T-helper 17 cell (primary cell): ENCODE measurements around the gene PSD2. TPM values are rescaled to one million over a fixed set of nuclear protein-coding genes. Genes with fewer than 3 reads are reported as not detected.

Experiments used
- ATAC-seq: fragments of 150-1000 bp; cut with Tn5 transposase; 2 replicates; pipeline ENCODE4 v1.10.0; 2021; ENCODE audit warnings: mild to moderate bottlenecking, moderate library complexity
- DNase-seq, 3 donors: peaks; one replicate each; pipeline versions ENCODE4 v3.0.0 to v3.0.0-alpha.2; 2020 to 2021
- H3K9me3 ChIP-seq: one replicate; pipeline ENCODE4 v1.7.0; 2013; ENCODE audit warnings: low read length, mild to moderate bottlenecking; ENCODE audit not compliant: control insufficient read depth, poor library complexity, severe bottlenecking
- H3K27ac Mint-ChIP-seq: one replicate; pipeline ENCODE4 v1.8.0; 2022; ENCODE audit warnings: mild to moderate bottlenecking, moderate library complexity, mixed read lengths
- H3K27me3 Mint-ChIP-seq: one replicate; pipeline ENCODE4 v1.8.0; 2022; ENCODE audit warnings: mixed read lengths
- H3K36me3 Mint-ChIP-seq: one replicate; pipeline ENCODE4 v1.8.0; 2022; ENCODE audit warnings: low read depth, mixed read lengths
- H3K4me1 Mint-ChIP-seq: one replicate; pipeline ENCODE4 v1.8.0; 2022; ENCODE audit warnings: mild to moderate bottlenecking, mixed read lengths
- H3K4me3 Mint-ChIP-seq: one replicate; pipeline ENCODE4 v1.8.0; 2022; ENCODE audit warnings: mild to moderate bottlenecking, moderate library complexity, mixed read lengths
- total RNA-seq, 4 donors: library from RNA in 2 of 4; stranded (reverse) in 2 of 4; gene quantifications; one replicate each; pipeline ENCODE4 v1.2.3 and lab custom pipeline; 2022 to 2026

The PSD2 gene
- total RNA-seq, 2 donors from 2014 or later, result 0.07 TPM; not detected in 1

DNA sequence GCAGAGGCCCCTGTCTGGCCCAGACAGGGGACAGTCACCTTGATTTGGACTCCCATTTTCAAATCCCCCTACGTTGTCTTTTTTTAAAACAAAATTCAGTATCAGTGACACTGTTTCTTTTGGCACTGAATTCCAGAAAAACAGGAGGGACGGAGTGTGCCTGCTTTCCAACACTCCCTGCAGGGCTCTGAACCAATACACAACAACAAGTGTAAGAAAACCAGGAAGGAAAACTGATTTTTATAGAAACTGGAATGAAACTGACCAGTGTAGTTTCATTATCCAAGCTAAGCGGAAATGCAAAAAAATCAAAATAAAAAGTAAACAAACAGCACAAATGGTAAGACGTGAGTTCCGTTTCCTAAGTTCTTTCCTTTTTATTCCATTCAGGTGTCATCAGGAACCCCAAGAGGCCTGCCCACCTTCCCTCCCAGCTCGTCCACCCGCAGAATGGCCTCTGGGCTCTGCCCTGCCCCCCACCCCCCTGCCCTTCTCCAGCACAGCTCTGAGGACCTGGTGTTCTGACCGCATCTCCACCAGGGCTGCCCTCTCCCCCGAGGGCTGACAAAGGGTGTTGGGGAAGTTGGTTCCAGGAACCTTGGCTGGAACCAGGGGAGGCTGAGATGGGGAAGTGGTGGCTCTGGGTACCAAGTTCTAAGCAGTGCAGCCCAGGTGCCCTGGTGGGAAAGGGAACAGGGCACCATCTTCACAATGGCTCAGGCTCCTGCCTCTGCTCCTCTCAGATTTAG is 73.6 kb downstream of the PSD2 start:
- H3K4me3 Mint-ChIP-seq, result no peak overlapping the region
- no peak for ATAC-seq
- peaks cover 2% of the 10 kb centered on the region for H3K4me1 Mint-ChIP-seq
- H3K36me3 Mint-ChIP-seq, result peaks cover 5% of the 10 kb centered on the region
- DNase-seq, result no peak
- H3K27ac Mint-ChIP-seq, result no peak overlapping the region
- no peaks in the 10 kb centered on the region for H3K9me3 ChIP-seq
- H3K27me3 Mint-ChIP-seq, result peaks cover 67% of the 10 kb centered on the region

DNA sequence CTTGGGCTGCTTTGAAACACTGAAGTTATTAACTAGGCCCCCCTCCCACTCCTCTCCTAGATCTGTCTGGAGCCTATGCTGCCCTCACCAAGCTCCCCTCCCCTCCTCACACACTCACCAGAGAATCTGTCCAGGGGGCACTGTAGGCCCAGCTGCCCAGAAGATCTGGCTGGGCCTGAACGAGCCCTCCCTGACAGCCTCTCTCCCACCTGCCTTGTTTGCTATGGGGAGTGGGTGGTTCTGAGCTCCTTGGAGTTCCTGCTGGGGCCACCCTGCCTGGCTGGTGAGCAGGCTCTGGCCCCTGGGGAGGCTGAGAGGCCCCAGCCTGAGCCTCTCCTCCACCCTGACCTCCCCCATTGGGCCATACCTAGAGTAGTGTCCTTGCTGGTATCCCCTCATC is 75.1 kb downstream of the PSD2 start:
- Mint-ChIP-seq H3K27ac (no peak overlapping the region), H3K36me3 (peaks cover 5% of the 10 kb centered on the region), H3K4me3 (no peak overlapping the region)

DNA sequence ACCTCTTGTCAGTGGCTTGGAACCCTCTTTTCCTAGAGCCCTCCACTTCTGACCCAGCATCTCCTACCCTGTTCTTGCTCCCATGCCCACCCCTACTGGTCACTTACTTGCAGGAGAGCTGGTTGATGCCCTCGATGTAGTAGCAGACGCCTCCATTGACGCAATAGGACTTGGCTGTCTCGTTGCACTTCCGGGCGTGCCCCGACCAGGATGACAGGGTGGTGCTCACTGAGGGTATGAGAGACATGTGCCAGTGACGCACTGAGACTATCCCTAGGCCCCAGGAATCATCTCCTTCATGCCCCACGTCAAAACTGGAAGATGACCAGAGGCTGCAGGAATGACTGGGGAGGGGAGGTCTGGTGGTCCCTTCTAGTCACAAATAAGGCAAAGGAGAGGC is 76.0 kb downstream of the PSD2 start:
- peaks cover 4% of the 10 kb centered on the region for H3K36me3 Mint-ChIP-seq
- DNase-seq, result no peak
- H3K27me3 Mint-ChIP-seq, result peaks cover 59% of the 10 kb centered on the region
- H3K27ac Mint-ChIP-seq, result no peak overlapping the region
- no peak for ATAC-seq
- no peaks in the 10 kb centered on the region for H3K9me3 ChIP-seq
- H3K4me3 Mint-ChIP-seq, result no peak overlapping the region
- peaks cover 3% of the 10 kb centered on the region for H3K4me1 Mint-ChIP-seq

More for the DNA sequence above, 75.1 kb downstream of the PSD2 start:
- H3K4me1 Mint-ChIP-seq, result peaks cover 2% of the 10 kb centered on the region
- ATAC-seq (no peak), DNase-seq (no peak)
- H3K9me3 ChIP-seq, result no peaks in the 10 kb centered on the region
- peaks cover 67% of the 10 kb centered on the region for H3K27me3 Mint-ChIP-seq

DNA sequence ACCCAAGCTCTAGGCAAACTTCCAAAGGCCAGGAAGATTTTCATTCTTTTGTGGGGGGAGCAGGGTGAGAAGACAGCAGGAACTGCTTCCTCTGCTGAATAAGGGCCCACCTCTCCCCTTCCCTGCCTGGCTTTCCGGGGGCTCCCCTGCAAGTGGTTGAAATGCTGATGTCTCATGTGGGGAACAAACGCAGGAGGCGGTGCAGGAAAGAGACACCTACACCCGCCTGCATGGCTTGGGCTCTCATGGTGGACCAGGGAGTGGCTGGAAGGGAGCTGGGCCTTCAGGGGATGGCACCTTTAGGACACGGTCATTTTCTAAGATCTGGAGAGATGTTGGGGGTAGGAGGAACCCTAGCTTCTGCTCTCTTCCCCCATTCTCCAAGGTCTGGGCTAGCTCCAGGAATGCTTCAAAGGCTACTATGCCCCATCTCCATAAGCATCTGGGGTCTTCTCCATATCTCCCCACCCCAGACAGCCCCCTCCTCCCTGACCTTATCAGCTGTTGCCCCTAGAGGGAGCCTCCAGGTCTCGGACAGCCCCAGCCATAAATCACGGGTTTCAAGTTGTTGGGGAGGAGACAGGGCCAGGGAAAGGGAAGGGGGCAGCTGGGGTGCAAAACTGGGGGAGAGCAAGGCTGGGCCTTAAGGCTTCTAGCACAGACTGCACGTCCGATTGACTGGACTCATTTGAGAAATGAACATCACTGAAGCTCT is 76.6 kb downstream of the PSD2 start:
- no peak for ATAC-seq
- H3K27me3 Mint-ChIP-seq, result peaks cover 53% of the 10 kb centered on the region

GRCh38 chr5:139872851-139873794 is 77.5 kb downstream of the PSD2 start:
- no peak overlapping the region for H3K27ac Mint-ChIP-seq
- no peaks in the 10 kb centered on the region for H3K9me3 ChIP-seq
- H3K4me3 Mint-ChIP-seq, result no peak overlapping the region
- no peak for ATAC-seq
- peaks cover 5% of the 10 kb centered on the region for H3K4me1 Mint-ChIP-seq
- peaks cover 47% of the 10 kb centered on the region for H3K27me3 Mint-ChIP-seq
- DNase-seq, result no peak
- H3K36me3 Mint-ChIP-seq, result peaks cover 2% of the 10 kb centered on the region

More for the DNA sequence above, 76.6 kb downstream of the PSD2 start:
- Mint-ChIP-seq H3K36me3 (peaks cover 2% of the 10 kb centered on the region), H3K4me1 (peaks cover 5% of the 10 kb centered on the region), H3K4me3 (no peak overlapping the region), H3K27ac (no peak overlapping the region)
- DNase-seq, result no peak
- no peaks in the 10 kb centered on the region for H3K9me3 ChIP-seq

GRCh38 chr5:139875957-139876356 is 80.3 kb downstream of the PSD2 start:
- Mint-ChIP-seq H3K27me3 (peaks cover 52% of the 10 kb centered on the region), H3K36me3 (peaks cover 3% of the 10 kb centered on the region)
- ATAC-seq, result no peak

GRCh38 chr5:139877129-139877597 is 81.6 kb downstream of the PSD2 start:
- peaks cover 46% of the 10 kb centered on the region for H3K27me3 Mint-ChIP-seq
- H3K9me3 ChIP-seq, result no peaks in the 10 kb centered on the region
- H3K36me3 Mint-ChIP-seq, result peaks cover 3% of the 10 kb centered on the region
- ATAC-seq (no peak), DNase-seq (no peak)
- H3K4me1 Mint-ChIP-seq, result peaks cover 2% of the 10 kb centered on the region
- H3K4me3 Mint-ChIP-seq, result no peak overlapping the region
- H3K27ac Mint-ChIP-seq, result no peak overlapping the region

More at GRCh38 chr5:139875957-139876356, 80.3 kb downstream of the PSD2 start:
- H3K9me3 ChIP-seq, result no peaks in the 10 kb centered on the region
- Mint-ChIP-seq H3K27ac (no peak overlapping the region), H3K4me3 (no peak overlapping the region), H3K4me1 (peaks cover 5% of the 10 kb centered on the region)
- DNase-seq, result no peak

GRCh38 chr5:139878093-139878492 is 82.5 kb downstream of the PSD2 start:
- peaks cover 2% of the 10 kb centered on the region for H3K4me1 Mint-ChIP-seq
- ATAC-seq (no peak), DNase-seq (no peak)
- H3K4me3 Mint-ChIP-seq, result no peak overlapping the region
- H3K9me3 ChIP-seq, result no peaks in the 10 kb centered on the region
- peaks cover 3% of the 10 kb centered on the region for H3K36me3 Mint-ChIP-seq
- no peak overlapping the region for H3K27ac Mint-ChIP-seq
- H3K27me3 Mint-ChIP-seq, result peaks cover 44% of the 10 kb centered on the region

- no peak for DNase-seq
- no peak overlapping the region for H3K4me3 Mint-ChIP-seq
- H3K4me1 Mint-ChIP-seq, result peaks cover 5% of the 10 kb centered on the region
- H3K36me3 Mint-ChIP-seq, result peaks cover 9% of the 10 kb centered on the region
- H3K27ac Mint-ChIP-seq, result no peak overlapping the region
- ATAC-seq, result no peak
- peaks cover 45% of the 10 kb centered on the region for H3K27me3 Mint-ChIP-seq
- no peaks in the 10 kb centered on the region for H3K9me3 ChIP-seq
These were observed 85.0 kb downstream of the PSD2 start for GRCh38 chr5:139880416-139881142.

DNA sequence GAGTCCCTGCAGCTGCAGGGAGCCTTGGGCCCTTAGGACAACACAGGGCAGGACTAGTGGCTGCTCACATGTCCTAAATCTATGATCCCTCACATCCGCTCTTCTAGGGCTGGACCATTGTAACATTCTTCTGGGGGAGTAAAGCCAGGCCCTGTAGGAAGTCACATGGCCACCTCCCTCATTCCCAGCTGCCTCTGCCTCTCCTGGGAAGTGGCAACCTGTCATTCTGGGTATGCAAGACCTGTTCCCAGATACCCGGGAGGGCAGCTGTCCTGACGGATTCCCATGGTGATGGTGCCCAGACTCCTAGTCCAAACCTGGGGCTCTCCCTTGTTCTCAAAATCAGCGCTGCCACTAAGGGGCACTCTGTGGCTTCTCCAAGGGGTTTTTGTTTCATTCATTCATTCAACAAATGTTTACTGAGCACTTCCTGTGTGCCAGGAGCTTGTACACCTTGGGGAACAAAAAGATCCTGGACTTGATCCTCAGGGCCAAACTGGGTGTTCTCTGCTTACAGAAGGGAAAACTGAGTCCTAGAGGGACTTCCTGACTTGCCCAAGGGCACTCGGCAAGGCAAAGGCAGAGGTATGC is 85.6 kb downstream of the PSD2 start:
- H3K9me3 ChIP-seq, result no peaks in the 10 kb centered on the region
- Mint-ChIP-seq H3K4me1 (peaks cover 5% of the 10 kb centered on the region), H3K4me3 (no peak overlapping the region), H3K27me3 (peaks cover 49% of the 10 kb centered on the region), H3K27ac (no peak overlapping the region), H3K36me3 (peaks cover 9% of the 10 kb centered on the region)
- ATAC-seq, result no peak
- no peak for DNase-seq

DNA sequence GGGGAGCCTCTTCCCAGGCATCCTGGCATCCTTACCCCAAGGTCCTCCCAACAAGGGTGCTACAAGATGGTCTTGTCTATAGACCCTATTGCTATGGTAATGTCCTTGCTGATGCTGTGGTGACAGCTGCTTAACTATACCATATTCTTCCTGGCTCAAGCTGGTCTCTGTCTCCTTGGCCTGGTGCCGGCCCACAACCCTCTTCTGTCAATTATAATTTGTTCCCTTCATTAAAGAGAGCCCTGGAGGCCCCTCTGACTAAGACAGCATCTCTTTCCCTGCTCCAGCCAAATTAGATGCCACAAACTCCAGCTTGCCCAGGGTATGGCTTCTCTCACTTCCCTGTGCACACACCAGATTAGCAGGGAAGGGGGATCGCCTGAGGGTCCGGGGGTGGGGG is 86.7 kb downstream of the PSD2 start:
- H3K27ac Mint-ChIP-seq, result no peak overlapping the region
- peaks cover 3% of the 10 kb centered on the region for H3K4me1 Mint-ChIP-seq
- H3K4me3 Mint-ChIP-seq, result no peak overlapping the region
- peaks cover 9% of the 10 kb centered on the region for H3K36me3 Mint-ChIP-seq
- no peak for ATAC-seq
- H3K27me3 Mint-ChIP-seq, result peaks cover 55% of the 10 kb centered on the region
- DNase-seq, result no peak
- no peaks in the 10 kb centered on the region for H3K9me3 ChIP-seq

DNA sequence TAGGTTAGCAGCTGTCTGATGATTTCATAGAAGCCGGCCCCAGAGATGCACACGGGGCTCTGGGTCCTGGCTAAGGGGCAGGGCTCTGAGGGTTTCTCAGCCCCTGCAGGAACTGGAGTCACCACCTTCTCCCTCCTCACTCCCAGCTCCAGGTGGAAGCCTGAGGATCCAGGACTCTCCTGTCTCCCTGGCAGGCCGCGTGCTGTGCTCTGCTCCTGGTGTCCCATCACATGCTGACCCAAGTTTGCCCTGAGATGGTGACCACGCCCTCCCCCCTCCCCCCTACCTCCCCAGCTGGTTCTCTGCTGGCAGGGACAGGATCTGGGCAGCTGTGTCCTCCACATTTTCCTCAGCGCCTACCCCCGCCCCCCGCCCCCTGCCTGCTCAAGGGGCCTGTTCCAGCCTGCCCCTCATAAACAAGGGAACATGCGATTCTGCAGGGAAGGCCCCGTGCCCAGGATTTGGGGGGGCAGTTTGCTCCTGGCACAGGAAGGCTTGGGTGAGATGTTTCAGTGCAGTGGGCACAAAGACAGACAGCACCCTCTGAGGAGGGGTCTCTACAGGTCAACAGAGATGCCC is 87.4 kb downstream of the PSD2 start:
- H3K4me3 Mint-ChIP-seq, result no peak overlapping the region
- peaks cover 60% of the 10 kb centered on the region for H3K27me3 Mint-ChIP-seq
- DNase-seq (no peak), ATAC-seq (no peak)
- peaks cover 3% of the 10 kb centered on the region for H3K4me1 Mint-ChIP-seq
- H3K27ac Mint-ChIP-seq, result no peak overlapping the region
- no peaks in the 10 kb centered on the region for H3K9me3 ChIP-seq
- H3K36me3 Mint-ChIP-seq, result peaks cover 9% of the 10 kb centered on the region
